ENCODE results near the gene LCN15. TPM values are rescaled to one million over a fixed set of nuclear protein-coding genes. Genes with fewer than 3 reads are reported as not detected.
"Not testable (repeated sequence)": the region's sequence is repeated elsewhere in the genome, so short reads cannot be mapped to it uniquely, and the experiment has no call there.

The LCN15 gene
- total RNA-seq, 3 donors from 2014 or later, result not detected

DNA sequence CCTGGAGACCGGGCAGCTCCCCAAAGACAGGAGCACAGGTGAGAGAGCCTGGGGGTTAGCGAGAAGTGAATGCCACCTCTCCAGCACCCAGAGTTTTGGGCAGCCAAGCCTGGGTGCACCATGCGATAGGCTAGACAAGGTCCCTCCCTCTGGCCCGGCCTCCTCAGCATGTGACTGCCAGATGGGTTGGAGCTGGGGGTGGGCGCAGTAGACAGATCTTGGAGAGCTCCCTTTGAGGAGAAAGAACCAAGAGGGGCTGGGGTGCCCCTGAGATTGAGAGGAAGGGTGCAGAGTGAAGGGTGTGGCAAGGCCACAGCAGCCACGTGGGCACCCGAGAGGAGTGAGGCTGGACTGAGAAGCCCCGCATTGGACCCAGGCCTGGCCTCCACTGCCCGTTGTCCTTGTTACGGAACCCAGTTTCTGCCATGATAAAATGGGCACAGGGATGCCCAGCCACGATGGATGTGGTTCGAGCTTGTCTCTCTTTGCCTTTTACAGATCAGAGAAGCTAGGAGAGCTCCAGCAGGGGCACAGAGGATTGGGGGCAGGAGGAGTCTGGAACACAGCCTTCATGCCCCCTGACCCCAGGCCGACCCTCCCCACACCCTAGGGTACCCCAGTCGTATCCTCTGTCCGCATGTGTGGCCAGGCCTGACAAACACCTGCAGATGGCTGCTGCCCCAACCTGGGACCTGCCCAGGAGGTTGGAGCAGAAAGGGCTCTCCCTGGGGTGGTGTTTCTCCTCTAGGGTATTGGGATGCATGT is 28.2 kb upstream of the LCN15 start:
- intact Hi-C loops (cut with DNase I; ENCODE audit: low total_unique reads), result no loop called here
- H3K36me3 ChIP-seq, result no peaks in the 10 kb centered on the region
- peak overlapping the region in 2 of 3 donors; percentile 72 to 76 for H3K4me3 ChIP-seq
- no peaks in the 10 kb centered on the region for H3K27me3 ChIP-seq
- H3K9me3 ChIP-seq, result no peaks in the 10 kb centered on the region
- no peak for TF ChIP-seq CTCF (IDR thresholded peaks at IDR 0.05)
- TF ChIP-seq POLR2A (IDR thresholded peaks at IDR 0.05), result no peak
- no peak for TF ChIP-seq POLR2AphosphoS5 (IDR thresholded peaks at IDR 0.05)
- H3K4me1 ChIP-seq, result peaks cover 0 to 7% of the 10 kb centered on the region in 2 donors
- peak overlapping the region; percentile 98 to 99 for H3K27ac ChIP-seq
- DNase-seq (ENCODE audit: low spot score in 2 of 2), result no peak

DNA sequence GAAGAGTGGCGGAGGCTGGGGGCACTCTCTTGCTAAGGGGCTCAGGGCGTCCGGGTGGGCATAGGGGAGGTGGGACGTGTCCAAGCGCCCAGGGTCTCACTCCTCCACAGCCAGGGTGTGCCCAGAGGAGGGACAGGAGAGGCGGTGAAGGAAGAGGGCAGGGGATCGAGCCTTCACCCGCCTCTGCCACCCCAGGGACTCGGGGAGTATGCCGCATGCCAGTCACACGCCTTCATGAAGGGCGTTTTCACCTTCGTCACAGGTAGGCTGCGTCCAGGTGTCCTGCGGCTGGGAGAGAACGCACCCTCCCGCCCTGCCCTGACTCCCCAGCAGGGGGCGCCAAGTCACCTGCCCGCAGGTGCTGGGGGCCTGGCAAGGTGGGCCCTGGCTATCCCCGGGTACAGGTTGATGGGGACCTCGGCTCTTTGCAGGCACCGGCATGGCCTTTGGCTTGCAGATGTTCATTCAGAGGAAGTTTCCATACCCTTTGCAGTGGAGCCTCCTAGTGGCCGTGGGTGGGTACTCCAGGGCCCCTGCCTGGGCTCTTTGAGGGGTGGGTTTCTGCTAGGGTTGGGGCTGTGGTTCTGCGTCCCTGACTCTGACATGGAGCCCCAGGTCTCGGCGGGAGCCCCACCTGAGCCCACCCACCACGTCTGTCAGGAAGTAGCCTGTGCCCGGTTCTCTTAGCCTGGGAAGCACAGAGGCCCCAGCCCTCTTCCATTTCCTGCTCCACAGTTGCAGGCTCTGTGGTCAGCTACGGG is 27.4 kb upstream of the LCN15 start:
- Histone ChIP-seq H3K4me1 (peaks cover 0 to 10% of the 10 kb centered on the region in 2 donors), H3K9me3 (no peaks in the 10 kb centered on the region), H3K36me3 (no peaks in the 10 kb centered on the region), H3K4me3 (peak overlapping the region; percentile 72 to 76 (median 74)), H3K27ac (peak overlapping the region; percentile 98 to 99), H3K27me3 (no peaks in the 10 kb centered on the region)
- TF ChIP-seq POLR2A (IDR thresholded peaks at IDR 0.05) (no peak), CTCF (IDR thresholded peaks at IDR 0.05) (peak; percentile 91 to 97 (median 92)), POLR2AphosphoS5 (IDR thresholded peaks at IDR 0.05) (peak; percentile 8 to 48 (median 43))
- peak; percentile 79 to 82 for DNase-seq (ENCODE audit: low spot score in 2 of 2)
- intact Hi-C loops (cut with DNase I; ENCODE audit: low total_unique reads), result no loop called here

DNA sequence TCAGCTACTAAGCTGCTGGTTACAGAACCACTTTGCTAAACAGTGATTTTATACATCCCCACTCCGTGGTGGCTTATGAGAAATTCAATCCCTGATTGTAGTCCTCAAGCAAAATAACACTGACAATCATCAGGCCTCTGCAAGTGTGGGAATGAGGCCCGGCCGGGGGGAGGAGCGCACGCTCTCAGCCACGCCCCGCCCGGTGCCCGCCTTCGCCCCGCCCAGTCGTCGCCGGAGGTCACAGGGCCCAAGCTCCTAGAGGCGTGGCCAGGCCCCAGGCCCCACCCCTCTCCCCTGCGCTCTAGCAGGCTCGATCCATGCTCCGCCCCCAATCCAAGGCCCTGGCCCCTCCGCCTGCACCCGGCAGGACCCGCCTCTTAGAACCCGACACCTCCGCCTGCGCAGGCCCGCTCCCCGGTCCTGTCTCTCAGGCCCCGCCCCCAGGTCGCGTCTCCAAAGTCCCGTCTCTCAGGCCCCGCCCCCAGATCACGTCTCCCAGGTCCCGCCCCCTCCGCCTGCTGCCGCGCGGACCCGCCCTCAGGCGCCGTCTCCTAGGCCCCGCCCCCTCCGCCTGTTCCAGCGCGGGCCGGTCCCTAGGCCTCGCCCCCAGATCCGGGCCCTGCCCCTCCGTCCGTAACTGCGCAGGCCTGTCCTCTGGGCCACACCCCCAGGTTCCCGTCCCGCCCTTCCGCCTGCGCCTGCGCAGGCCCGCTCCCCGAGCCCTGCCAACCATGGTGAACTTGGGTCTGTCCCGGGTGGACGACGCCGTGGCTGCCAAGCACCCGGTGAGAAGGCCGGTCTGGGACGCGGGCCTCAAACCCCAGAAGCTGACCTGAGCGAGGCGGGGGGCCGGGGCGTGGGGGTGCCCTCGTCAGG is 26.6 kb upstream of the LCN15 start, which contains the start of gene TMEM141:
Gene TMEM141 (plus strand): TSS at position 705 of the 876 bp plus-strand sequence. CDS start 27 bp downstream, at position 732.
- intact Hi-C loops (cut with DNase I; ENCODE audit: low total_unique reads), result no loop called here

DNA sequence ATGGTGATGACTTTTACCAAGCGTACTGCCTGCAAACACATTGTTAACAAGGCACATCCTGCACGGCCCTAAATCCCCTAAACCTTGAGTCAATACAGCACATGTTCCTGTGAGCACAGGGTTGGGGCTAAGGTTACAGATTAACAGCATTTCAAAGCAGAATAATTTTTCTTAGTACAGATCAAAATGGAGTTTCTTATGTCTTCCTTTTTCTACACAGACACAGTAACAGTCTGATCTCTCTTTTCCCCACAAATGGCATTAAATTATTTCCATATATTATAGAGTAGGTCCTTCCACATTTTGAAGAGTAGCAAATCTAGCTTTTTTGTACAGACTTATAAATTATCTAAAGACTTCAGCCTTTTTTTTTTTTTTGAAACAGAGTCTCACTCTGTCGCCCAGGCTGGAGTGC is 25.2 kb upstream of the LCN15 start:
- peaks cover 0 to 10% of the 10 kb centered on the region in 2 donors for H3K4me1 ChIP-seq
- TF ChIP-seq CTCF (IDR thresholded peaks at IDR 0.05) (no peak), POLR2AphosphoS5 (IDR thresholded peaks at IDR 0.05) (no peak), POLR2A (IDR thresholded peaks at IDR 0.05) (no peak)
- DNase-seq (ENCODE audit: low spot score in 2 of 2), result no peak
- H3K27me3 ChIP-seq, result no peaks in the 10 kb centered on the region
- no peaks in the 10 kb centered on the region for H3K36me3 ChIP-seq
- intact Hi-C loops (cut with DNase I; ENCODE audit: low total_unique reads), result no loop called here
- H3K27ac ChIP-seq, result no peak overlapping the region
- H3K4me3 ChIP-seq, result no peak overlapping the region
- H3K9me3 ChIP-seq, result no peaks in the 10 kb centered on the region

More for the DNA sequence above, 26.6 kb upstream of the LCN15 start, which contains the start of gene TMEM141:
- H3K4me3 ChIP-seq, result peak within 1 kb of the TSS; percentile 72 to 76 (median 74)
- no peak for TF ChIP-seq CTCF (IDR thresholded peaks at IDR 0.05)
- peak; percentile 78 for TF ChIP-seq POLR2A (IDR thresholded peaks at IDR 0.05)
- peak; percentile 15 to 93 (median 50) for TF ChIP-seq POLR2AphosphoS5 (IDR thresholded peaks at IDR 0.05)
- H3K36me3 ChIP-seq, result no peaks in the 10 kb centered on the region
- H3K9me3 ChIP-seq, result no peaks in the 10 kb centered on the region
- peaks cover 0 to 10% of the 10 kb centered on the region in 2 donors for H3K4me1 ChIP-seq
- no peaks in the 10 kb centered on the region for H3K27me3 ChIP-seq
- DNase-seq (ENCODE audit: low spot score in 2 of 2), result peak; percentile 100
- peak within 1 kb of the TSS; percentile 98 to 99 for H3K27ac ChIP-seq

DNA sequence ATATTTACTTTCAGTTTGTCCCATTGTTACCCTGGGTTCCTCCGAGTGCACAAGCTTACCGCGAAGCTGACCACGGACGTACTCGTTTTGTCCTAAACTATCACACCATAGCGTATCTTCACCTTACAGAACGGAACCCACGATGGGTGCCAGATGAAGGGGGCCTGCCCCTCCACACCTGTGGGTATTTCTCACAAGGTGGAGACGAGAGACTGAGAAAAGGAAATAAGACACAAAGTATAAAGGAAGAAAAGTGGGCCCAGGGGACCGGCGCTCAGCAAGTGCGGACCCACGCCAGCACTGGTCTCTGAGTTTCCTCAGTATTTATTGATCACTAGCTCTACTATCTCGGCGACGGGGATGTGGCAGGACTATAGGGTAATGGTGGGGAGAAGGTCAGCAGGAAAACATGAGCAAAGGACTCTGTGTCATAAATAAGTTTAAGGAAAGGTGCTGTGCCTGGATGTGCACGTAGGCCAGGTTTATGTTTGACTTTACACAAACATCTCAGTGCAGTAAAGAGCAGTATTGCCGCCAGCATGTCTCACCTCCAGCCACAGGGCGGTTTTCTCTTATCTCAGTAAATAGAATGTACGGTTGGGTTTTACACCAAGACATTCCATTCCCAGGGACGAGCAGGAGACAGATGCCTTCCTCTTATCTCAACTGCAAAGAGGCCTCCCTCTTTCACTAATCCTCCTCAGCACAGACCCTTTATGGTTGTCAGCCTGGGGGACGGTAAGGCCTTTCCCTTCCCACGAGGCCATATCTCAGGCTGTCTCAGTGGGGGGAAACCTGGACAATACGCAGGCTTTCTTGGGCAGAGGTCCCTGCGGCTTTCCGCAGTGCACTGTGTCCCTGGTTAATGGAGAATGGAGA is 24.6 kb upstream of the LCN15 start:
- intact Hi-C loops (cut with DNase I; ENCODE audit: low total_unique reads), result not testable (repeated sequence)

More for the DNA sequence above, 24.6 kb upstream of the LCN15 start:
- not testable (repeated sequence) for H3K4me1 ChIP-seq; H3K27me3 ChIP-seq; H3K36me3 ChIP-seq; H3K27ac ChIP-seq; DNase-seq (ENCODE audit: low spot score in 2 of 2); H3K9me3 ChIP-seq
- peak overlapping the region in 2 of 3 donors; percentile 6 to 21 for H3K4me3 ChIP-seq

Measured in breast epithelium (tissue), 4 donors.